ENCODE measurements around the gene WNT6. TPM values are rescaled to one million over a fixed set of nuclear protein-coding genes. Genes with fewer than 3 reads are reported as not detected.

The WNT6 gene
- total and polyA plus RNA-seq, 2 of the 8 experiments (the other 6 are each of a cell fraction or from before 2014, with no cell fraction given) = not detected

DNA sequence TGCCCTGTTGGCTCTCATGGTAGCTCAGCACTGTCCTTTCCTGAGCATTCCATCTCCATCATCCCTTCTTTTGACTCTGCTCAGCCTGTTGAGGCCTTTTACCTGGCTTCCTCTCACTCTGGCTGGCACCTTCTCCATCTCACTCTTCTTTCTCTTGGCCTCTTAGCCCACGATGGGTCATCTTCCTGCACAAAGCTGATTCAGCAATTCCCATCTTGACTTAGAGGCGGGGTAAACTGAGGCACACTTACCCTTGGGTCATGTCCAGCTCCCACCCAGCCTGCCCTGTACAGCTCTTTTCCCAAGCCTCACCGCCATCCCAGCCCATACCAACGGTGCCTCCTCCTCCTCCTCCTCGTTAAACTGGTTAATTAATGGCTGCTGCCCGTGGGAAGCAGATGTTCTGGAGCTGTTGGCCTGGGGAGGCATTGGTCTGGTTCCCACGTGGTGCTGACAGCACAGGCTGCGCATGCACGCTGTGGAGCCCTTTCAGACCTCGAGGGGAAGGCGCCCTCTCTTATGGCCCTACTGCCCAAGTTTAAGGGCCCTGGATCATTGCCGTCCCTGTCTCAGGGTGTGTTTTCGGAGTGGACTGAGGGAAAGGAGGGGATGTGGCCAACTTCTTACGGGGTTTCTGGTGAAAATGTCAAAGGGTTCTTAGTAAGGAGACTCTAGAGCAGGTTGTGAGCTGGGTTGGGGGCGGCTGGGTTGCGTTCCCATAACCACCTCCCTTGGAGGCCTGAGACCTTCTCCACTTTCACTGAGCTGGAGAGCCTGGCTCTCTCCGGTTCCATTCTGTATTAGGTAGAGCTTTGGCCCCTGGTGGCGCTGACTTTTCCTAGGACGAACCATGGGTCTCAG, 31.9 kb downstream of the WNT6 start:
- Histone ChIP-seq H3K14ac (ENCODE audit: insufficient read length) (no peak overlapping the region), H3K79me2 (ENCODE audit: control insufficient read depth in 1 of 2, insufficient read depth in 2 of 2, low read length in 2 of 2) (no peaks in the 10 kb centered on the region), H4K8ac (ENCODE audit: extremely low read depth, insufficient read depth, low read length) (no peak overlapping the region), H2BK120ac (replicated peaks; ENCODE audit: low read depth, low read length) (no peak overlapping the region), H3K56ac (replicated peaks; ENCODE audit: insufficient read length, low read depth, low read length) (no peak overlapping the region), H3K27me3 (replicated peaks in 1 of 4; ENCODE audit: control insufficient read depth in 3 of 4, extremely low read depth in 1 of 4, insufficient read depth in 3 of 4, low read length in 3 of 4) (peaks cover 77 to 95% (median 92%) of the 10 kb centered on the region in 4 experiments), H4K5ac (ENCODE audit: insufficient read length, low read depth, low read length) (no peak overlapping the region), H3K23me2 (ENCODE audit: low read depth, low read length) (peaks cover 6% of the 10 kb centered on the region; the same call in 1 of the 2 replicates), H3K79me1 (ENCODE audit: low read depth, low read length) (no peaks in the 10 kb centered on the region), H3K4me2 (ENCODE audit: insufficient read depth in 1 of 2, low read depth in 2 of 2, low read length in 2 of 2) (peak overlapping the region in 1 of 2 experiments; percentile 70; a peak in 1 of 4 replicates), H3K4ac (replicated peaks; ENCODE audit: insufficient read length, low read depth, low read length) (no peak overlapping the region), H2BK15ac (ENCODE audit: low read length) (no peak overlapping the region), H2BK12ac (ENCODE audit: low read depth, low read length) (0 out of 2 replicates have a peak overlapping the region, but pooled peaks have one; percentile 39), H3K9me3 (ENCODE audit: insufficient read depth in 2 of 2, low read depth in 1 of 2, low read length in 1 of 2) (no peaks in the 10 kb centered on the region), H3K23ac (ENCODE audit: insufficient read length) (no peak overlapping the region), H2BK5ac (ENCODE audit: low read depth, low read length) (no peak overlapping the region), H3K36me3 (ENCODE audit: control insufficient read depth in 2 of 4, insufficient read depth in 4 of 4, low read length in 3 of 4) (no peaks in the 10 kb centered on the region), H2AFZ (ENCODE audit: low read length) (no peak overlapping the region), H4K91ac (replicated peaks; ENCODE audit: insufficient read length, low read length) (no peak overlapping the region), H3K4me3 (ENCODE audit: extremely low read depth in 1 of 4, insufficient read depth in 2 of 4, low read depth in 3 of 4, low read length in 4 of 4) (no peak overlapping the region; a peak in 1 of 8 replicates), H4K20me1 (replicated peaks in 1 of 2; ENCODE audit: control insufficient read depth in 1 of 2, insufficient read depth in 2 of 2, low read length in 2 of 2) (peaks cover 10 to 18% of the 10 kb centered on the region in 2 experiments), H2BK20ac (ENCODE audit: low read length) (no peak overlapping the region), H3K4me1 (replicated peaks in 1 of 4; ENCODE audit: control insufficient read depth in 3 of 4, insufficient read depth in 4 of 4, low read length in 3 of 4) (peaks cover 3 to 34% (median 11%) of the 10 kb centered on the region in 4 experiments), H3K9ac (replicated peaks in 1 of 4; ENCODE audit: extremely low read depth in 1 of 4, low read depth in 3 of 4, low read length in 3 of 4) (no peak overlapping the region; a peak in 1 of 7 replicates), H2AK5ac (ENCODE audit: low read depth, low read length) (no peak overlapping the region), H3K27ac (ENCODE audit: low read depth, low read length) (no peak overlapping the region), H3K18ac (ENCODE audit: extremely low read depth, low read length) (no peak overlapping the region)
- ChIA-PET CTCF (ENCODE audit: partially characterized antibody) (interaction anchor here (0.6 to 17.9 kb wide), 18 partner anchors 11 to 1944 kb away, joined by 3 to 783 read pairs (median 4); partner anchors contain the start of genes WNT10A and WNT6), POLR2A (ENCODE audit: partially characterized antibody) (interaction anchor here (0.6 to 1.7 kb wide), 4 partner anchors 10 to 43 kb away, joined by 3 to 4 read pairs (median 3); no protein-coding TSS in a partner anchor)
- DNase-seq (ENCODE audit: low read depth in 1 of 2, low spot score in 2 of 2) (no peak), FAIRE-seq (no peak)
- peak; percentile 37 for TF ChIP-seq EZH2 (IDR thresholded peaks at IDR 0.05; ENCODE audit: low read depth, low read length, severe bottlenecking)
- TF ChIP-seq TCF12 (IDR thresholded peaks at IDR 0.05; ENCODE audit: low read depth, low read length) = no peak
- 59% methylated on average over 19 of the region's 19 CpGs; no CpG with 5 or more reads in 1 of the 2 experiments for WGBS, 2 experiments (ENCODE audit: extremely low coverage in 1 of 2, insufficient coverage in 1 of 2, insufficient read length in 1 of 2, insufficient replicate concordance in 2 of 2, low coverage in 1 of 2, low lambda C conversion rate in 2 of 2, missing lambda C conversion rate in 1 of 2)
